IPS-NIHi7 (cell line): ENCODE measurements around the gene NUDT15.
"Not testable (repeated sequence)": the region's sequence is repeated elsewhere in the genome, so short reads cannot be mapped to it uniquely, and the experiment has no call there.

Experiments used
- DNase-seq: peaks from one replicate; pipeline ENCODE4 v3.0.0; 2012; ENCODE audit warnings: mixed read lengths; ENCODE audit errors: extremely low spot score

Gene NUDT15

GRCh38 chr13:48037346-48038173 lies at the start of gene NUDT15:
TSS of gene NUDT15 (plus strand) at chr13:48037726. CDS start at chr13:48037747, 21 bp downstream.
- peak; percentile 96 for DNase-seq

- no peak for DNase-seq
Measured at GRCh38 chr13:47990427-47990826, 47.1 kb upstream of the NUDT15 start.

- no peak for DNase-seq
Measured at GRCh38 chr13:47990920-47991466, 46.5 kb upstream of the NUDT15 start.

GRCh38 chr13:47991859-47992258 lies 45.7 kb upstream of the NUDT15 start:
- no peak for DNase-seq

GRCh38 chr13:47997384-47997783 lies 40.1 kb upstream of the NUDT15 start:
- DNase-seq: no peak

GRCh38 chr13:47999973-48000372 lies 37.6 kb upstream of the NUDT15 start:
- no peak for DNase-seq

- DNase-seq: peak; percentile 28
Measured at GRCh38 chr13:48000559-48001113, 36.9 kb upstream of the NUDT15 start.

- peak; percentile 99 for DNase-seq
Measured at GRCh38 chr13:48001114-48001881, 36.2 kb upstream of the NUDT15 start, which contains the start of gene SUCLA2. TSS of gene SUCLA2 (minus strand) at chr13:48001273. CDS start at chr13:48001269, 4 bp downstream.

- DNase-seq: not testable (repeated sequence)
Measured at GRCh38 chr13:48001999-48002398, 35.5 kb upstream of the NUDT15 start.

GRCh38 chr13:48004201-48004600 lies 33.3 kb upstream of the NUDT15 start:
- DNase-seq: no peak

GRCh38 chr13:48006396-48006795 lies 31.1 kb upstream of the NUDT15 start:
- DNase-seq: no peak

- no peak for DNase-seq
Measured at GRCh38 chr13:48009284-48009683, 28.2 kb upstream of the NUDT15 start.

- no peak for DNase-seq
Measured at GRCh38 chr13:48010698-48011097, 26.8 kb upstream of the NUDT15 start.

GRCh38 chr13:48012668-48013067 lies 24.9 kb upstream of the NUDT15 start:
- DNase-seq: no peak

- DNase-seq: no peak
Measured at GRCh38 chr13:48014359-48014758, 23.2 kb upstream of the NUDT15 start.

- DNase-seq: no peak
Measured at GRCh38 chr13:48018637-48019036, 18.9 kb upstream of the NUDT15 start.

- DNase-seq: no peak
Measured at GRCh38 chr13:48019796-48020195, 17.7 kb upstream of the NUDT15 start.

GRCh38 chr13:48028066-48028465 lies 9.5 kb upstream of the NUDT15 start:
- no peak for DNase-seq

- no peak for DNase-seq
Measured at GRCh38 chr13:48029859-48030258, 7.7 kb upstream of the NUDT15 start.

- peak; percentile 20 for DNase-seq
Measured at GRCh38 chr13:48038761-48039160, 1.2 kb downstream of the NUDT15 start.

- no peak for DNase-seq
Measured at GRCh38 chr13:48040049-48040448, 2.5 kb downstream of the NUDT15 start.

- DNase-seq: no peak
Measured at GRCh38 chr13:48040896-48041295, 3.4 kb downstream of the NUDT15 start.
